ENCODE results near the gene MSRB3.

- TF ChIP-seq POLR2A (IDR thresholded peaks at IDR 0.05), result no peak
- no peak for TF ChIP-seq CTCF (IDR thresholded peaks at IDR 0.05 in 8 of 11, conservative IDR thresholded peaks at IDR 0.05 in 3 of 11)
- no peak for TF ChIP-seq POLR2AphosphoS5 (IDR thresholded peaks at IDR 0.05)
Observed at GRCh38 chr12:65368055-65368454, 89.6 kb downstream of the MSRB3 start.
